KMS-11 (cell line): ENCODE results near the gene TRIM44.

ENCODE experiments used
- H2AFZ ChIP-seq: fragments of 200-600 bp; sonication (generic); 2 replicates; pipeline ENCODE4 v1.6.1; 2016; ENCODE audit warnings: antibody characterized with exemption, mixed run types, low read depth
- H3K27ac ChIP-seq: fragments of 200-600 bp; sonication (generic); 2 replicates; pipeline ENCODE4 v1.6.1; 2016; ENCODE audit warnings: mild to moderate bottlenecking, mixed run types
- H3K27me3 ChIP-seq: fragments of 200-600 bp; sonication (generic); 2 replicates; pipeline ENCODE4 v1.6.1; 2017; ENCODE audit warnings: mild to moderate bottlenecking, low read depth, mixed run types, moderate library complexity; ENCODE audit not compliant: insufficient read depth
- H3K36me3 ChIP-seq: fragments of 200-600 bp; sonication (generic); 2 replicates; pipeline ENCODE4 v1.6.1; 2017; ENCODE audit warnings: mild to moderate bottlenecking, mixed run types; ENCODE audit not compliant: insufficient read depth
- H3K4me1 ChIP-seq: fragments of 200-600 bp; sonication (generic); 2 replicates; pipeline ENCODE4 v1.6.1; 2016; ENCODE audit warnings: mild to moderate bottlenecking, low read depth, mixed run types; ENCODE audit not compliant: poor library complexity, severe bottlenecking
- H3K4me2 ChIP-seq: fragments of 200-600 bp; sonication (generic); 2 replicates; pipeline ENCODE4 v1.7.0; 2016; ENCODE audit warnings: mild to moderate bottlenecking, mixed run types
- H3K4me3 ChIP-seq: fragments of 200-600 bp; sonication (generic); IDR thresholded peaks from 2 replicates; pipeline ENCODE4 v1.6.1; 2017; ENCODE audit warnings: low read depth, low read length, mixed read lengths; ENCODE audit not compliant: insufficient read depth
- H3K79me2 ChIP-seq: fragments of 200-600 bp; sonication (generic); 2 replicates; pipeline ENCODE4 v1.6.1; 2016; ENCODE audit warnings: low read depth, mixed run types; ENCODE audit not compliant: insufficient read depth
- H3K9ac ChIP-seq: fragments of 200-600 bp; sonication (generic); 2 replicates; pipeline ENCODE4 v1.6.1; 2016; ENCODE audit warnings: mild to moderate bottlenecking, mixed run types
- H4K20me1 ChIP-seq: fragments of 200-600 bp; sonication (generic); 2 replicates; pipeline ENCODE4 v1.6.1; 2016; ENCODE audit warnings: mild to moderate bottlenecking, mixed run types; ENCODE audit not compliant: insufficient read depth
- CTCF ChIP-seq: fragments of 200-600 bp; sonication (generic); conservative IDR thresholded peaks from 2 replicates; pipeline ENCODE4 v1.6.1; 2017; ENCODE audit warnings: low read depth, mild to moderate bottlenecking, antibody characterized with exemption, low read length, moderate library complexity, mixed read lengths

The TRIM44 gene

GRCh38 chr11:35617316-35617686, 45.3 kb upstream of the TRIM44 start:
- H3K4me2 ChIP-seq = no peak overlapping the region
- H3K79me2 ChIP-seq = peaks cover 22% of the 10 kb centered on the region; the same call in 1 of the 2 replicates
- no peaks in the 10 kb centered on the region for H4K20me1 ChIP-seq
- H3K4me1 ChIP-seq = peaks cover 50% of the 10 kb centered on the region
- no peak overlapping the region for H3K9ac ChIP-seq
- no peak overlapping the region for H3K4me3 ChIP-seq
- no peak for TF ChIP-seq CTCF
- no peak overlapping the region for H2AFZ ChIP-seq
- H3K27ac ChIP-seq = no peak overlapping the region
- H3K27me3 ChIP-seq = no peaks in the 10 kb centered on the region
- H3K36me3 ChIP-seq = no peaks in the 10 kb centered on the region

GRCh38 chr11:35617687-35618496, 44.7 kb upstream of the TRIM44 start, which contains the start of gene FJX1:
Gene FJX1, plus strand, starts transcription at chr11:35618460. Its CDS starts 177 bp downstream, at chr11:35618637.
- no peaks in the 10 kb centered on the region for H3K36me3 ChIP-seq
- H3K27me3 ChIP-seq = no peaks in the 10 kb centered on the region
- H3K79me2 ChIP-seq = peaks cover 22% of the 10 kb centered on the region; the same call in 1 of the 2 replicates
- H3K27ac ChIP-seq = peak within 1 kb of the TSS; percentile 79
- no peak for TF ChIP-seq CTCF
- peak within 1 kb of the TSS; percentile 63 for H2AFZ ChIP-seq
- H3K4me1 ChIP-seq = peaks cover 52% of the 10 kb centered on the region
- H3K4me2 ChIP-seq = peak within 1 kb of the TSS; percentile 87
- H4K20me1 ChIP-seq = no peaks in the 10 kb centered on the region
- H3K9ac ChIP-seq = peak within 1 kb of the TSS; percentile 91
- H3K4me3 ChIP-seq = no peak within 1 kb of the TSS

- no peak for TF ChIP-seq CTCF
- H4K20me1 ChIP-seq = no peaks in the 10 kb centered on the region
- peak overlapping the region; percentile 87; the same call in 1 of the 2 replicates for H3K4me2 ChIP-seq
- no peak overlapping the region for H3K4me3 ChIP-seq
- no peaks in the 10 kb centered on the region for H3K27me3 ChIP-seq
- H3K36me3 ChIP-seq = no peaks in the 10 kb centered on the region
- peaks cover 52% of the 10 kb centered on the region for H3K4me1 ChIP-seq
- H3K27ac ChIP-seq = peak overlapping the region; percentile 79
- peak overlapping the region; percentile 63 for H2AFZ ChIP-seq
- peaks cover 22% of the 10 kb centered on the region; the same call in 1 of the 2 replicates for H3K79me2 ChIP-seq
- H3K9ac ChIP-seq = peak overlapping the region; percentile 91
Measured at GRCh38 chr11:35618497-35619115, 44.0 kb upstream of the TRIM44 start.

- Histone ChIP-seq H3K36me3 (no peaks in the 10 kb centered on the region), H4K20me1 (no peaks in the 10 kb centered on the region), H3K4me2 (peak overlapping the region; percentile 87), H2AFZ (peak overlapping the region; percentile 63), H3K27me3 (no peaks in the 10 kb centered on the region), H3K4me1 (peaks cover 52% of the 10 kb centered on the region), H3K27ac (peak overlapping the region; percentile 79), H3K4me3 (no peak overlapping the region), H3K9ac (peak overlapping the region; percentile 91), H3K79me2 (peaks cover 22% of the 10 kb centered on the region; the same call in 1 of the 2 replicates)
- TF ChIP-seq CTCF = no peak
Measured at GRCh38 chr11:35619116-35619854, 43.3 kb upstream of the TRIM44 start.
